SJSA1 (cell line): Measurements from ENCODE around the gene KRT81. TPM values are rescaled to one million over a fixed set of nuclear protein-coding genes. Genes with fewer than 3 reads are reported as not detected.
"Not testable (repeated sequence)": the region's sequence is repeated elsewhere in the genome, so short reads cannot be mapped to it uniquely, and the experiment has no call there.

Source experiments
- DNase-seq, 2 experiments: peaks; one replicate each; pipeline ENCODE4 v3.0.0-alpha.2; 2015 to 2020; ENCODE audit warnings: low spot score in 2 of 2, low read depth in 1 of 2
- H3K27ac ChIP-seq: fragments of 250-450 bp; sonication (Bioruptor Pico); 2 replicates; pipeline ENCODE4 v1.5.1; 2020; ENCODE audit warnings: mild to moderate bottlenecking, moderate library complexity
- H3K27me3 ChIP-seq: fragments of 250-450 bp; sonication (Bioruptor Pico); replicated peaks from 2 replicates; pipeline ENCODE4 v1.5.1; 2020; ENCODE audit warnings: mild to moderate bottlenecking, moderate library complexity
- H3K36me3 ChIP-seq: fragments of 250-450 bp; sonication (Bioruptor Pico); 2 replicates; pipeline ENCODE4 v1.5.1; 2020; ENCODE audit warnings: mild to moderate bottlenecking
- H3K4me1 ChIP-seq: fragments of 250-450 bp; sonication (Bioruptor Pico); replicated peaks from 2 replicates; pipeline ENCODE4 v1.6.1; 2021; ENCODE audit warnings: mild to moderate bottlenecking
- H3K4me3 ChIP-seq: fragments of 250-450 bp; sonication (Bioruptor Pico); 2 replicates; pipeline ENCODE4 v1.5.1; 2020; ENCODE audit warnings: mild to moderate bottlenecking
- H3K9me3 ChIP-seq: fragments of 250-450 bp; sonication (Bioruptor Pico); replicated peaks from 2 replicates; pipeline ENCODE4 v1.5.1; 2020; ENCODE audit warnings: mild to moderate bottlenecking
- total RNA-seq: library from RNA; depleted of rRNA; stranded (reverse); fragments of >200 nt; shearing (Covaris generic); gene quantifications from 2 replicates; pipeline ENCODE4 v1.2.3, GENCODE V29; 2014

The KRT81 gene
- total RNA-seq, 1 experiment from 2014 or later = 0.13 TPM

DNA sequence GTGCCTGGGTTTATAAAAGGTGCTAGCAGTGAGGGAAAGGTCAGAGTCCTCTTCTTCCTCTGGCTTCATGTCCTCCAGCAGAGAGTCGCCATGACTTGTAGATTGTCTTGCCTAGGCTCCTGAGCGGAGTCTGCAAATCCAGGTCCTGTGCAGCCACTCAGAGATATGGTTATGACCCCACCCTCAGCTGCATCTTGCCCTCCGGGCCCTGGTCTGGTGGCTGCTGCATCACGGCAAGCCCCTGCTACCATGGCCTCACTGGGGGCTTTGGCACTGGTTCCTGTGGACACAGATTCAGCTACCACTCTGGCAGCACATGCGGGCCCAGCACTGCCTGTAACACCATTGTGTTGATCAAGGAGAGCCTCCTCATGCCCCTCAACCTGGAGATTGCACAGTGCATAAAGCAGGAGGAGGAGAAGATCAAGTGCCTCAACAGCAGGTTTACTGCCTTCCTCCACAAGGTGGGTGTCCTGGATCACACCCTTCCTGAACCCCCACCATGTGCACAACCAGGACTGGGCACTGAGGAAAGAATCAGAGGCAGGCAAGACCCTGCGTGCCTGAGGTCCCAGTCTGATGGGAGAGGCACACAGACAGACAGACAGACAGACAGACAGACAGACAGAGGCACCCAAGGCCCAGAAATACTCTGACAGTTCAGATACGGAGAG, 27.4 kb downstream of the KRT81 start:
- H3K4me1 ChIP-seq = peaks cover 29% of the 10 kb centered on the region
- H3K4me3 ChIP-seq = no peak overlapping the region
- no peak for DNase-seq
- H3K27ac ChIP-seq = no peak overlapping the region
- H3K9me3 ChIP-seq = no peaks in the 10 kb centered on the region
- no peaks in the 10 kb centered on the region for H3K27me3 ChIP-seq
- no peaks in the 10 kb centered on the region for H3K36me3 ChIP-seq

DNA sequence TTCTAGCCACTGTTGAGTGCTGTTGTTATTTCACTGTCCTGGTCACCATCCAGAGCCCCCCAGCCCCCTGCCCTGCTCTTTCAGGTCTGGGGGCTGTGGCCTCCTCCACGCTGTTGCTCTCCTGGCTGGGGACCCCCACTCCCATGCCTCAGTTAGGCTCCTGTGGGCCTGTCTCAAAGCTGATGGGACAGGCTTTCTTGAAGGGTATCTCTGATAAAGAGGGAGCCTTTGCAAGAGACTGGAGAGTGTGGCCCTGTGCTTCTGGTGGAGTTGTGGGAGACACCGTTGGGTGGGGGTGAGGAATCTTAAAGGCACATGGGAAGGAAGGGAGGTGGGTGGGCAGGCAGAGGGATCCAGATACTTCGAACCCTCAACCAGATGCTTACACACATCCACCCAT, 29.0 kb downstream of the KRT81 start:
- no peak overlapping the region for H3K27ac ChIP-seq
- no peak for DNase-seq

GRCh38 chr12:52261208-52261484, 30.2 kb downstream of the KRT81 start:
- Histone ChIP-seq H3K27ac (no peak overlapping the region), H3K9me3 (no peaks in the 10 kb centered on the region), H3K36me3 (no peaks in the 10 kb centered on the region), H3K4me3 (no peak overlapping the region), H3K4me1 (peaks cover 29% of the 10 kb centered on the region), H3K27me3 (no peaks in the 10 kb centered on the region)
- no peak for DNase-seq

More for the DNA sequence above, 29.0 kb downstream of the KRT81 start:
- H3K4me1 ChIP-seq = peaks cover 29% of the 10 kb centered on the region
- H3K9me3 ChIP-seq = no peaks in the 10 kb centered on the region
- no peak overlapping the region for H3K4me3 ChIP-seq
- no peaks in the 10 kb centered on the region for H3K27me3 ChIP-seq
- H3K36me3 ChIP-seq = no peaks in the 10 kb centered on the region

DNA sequence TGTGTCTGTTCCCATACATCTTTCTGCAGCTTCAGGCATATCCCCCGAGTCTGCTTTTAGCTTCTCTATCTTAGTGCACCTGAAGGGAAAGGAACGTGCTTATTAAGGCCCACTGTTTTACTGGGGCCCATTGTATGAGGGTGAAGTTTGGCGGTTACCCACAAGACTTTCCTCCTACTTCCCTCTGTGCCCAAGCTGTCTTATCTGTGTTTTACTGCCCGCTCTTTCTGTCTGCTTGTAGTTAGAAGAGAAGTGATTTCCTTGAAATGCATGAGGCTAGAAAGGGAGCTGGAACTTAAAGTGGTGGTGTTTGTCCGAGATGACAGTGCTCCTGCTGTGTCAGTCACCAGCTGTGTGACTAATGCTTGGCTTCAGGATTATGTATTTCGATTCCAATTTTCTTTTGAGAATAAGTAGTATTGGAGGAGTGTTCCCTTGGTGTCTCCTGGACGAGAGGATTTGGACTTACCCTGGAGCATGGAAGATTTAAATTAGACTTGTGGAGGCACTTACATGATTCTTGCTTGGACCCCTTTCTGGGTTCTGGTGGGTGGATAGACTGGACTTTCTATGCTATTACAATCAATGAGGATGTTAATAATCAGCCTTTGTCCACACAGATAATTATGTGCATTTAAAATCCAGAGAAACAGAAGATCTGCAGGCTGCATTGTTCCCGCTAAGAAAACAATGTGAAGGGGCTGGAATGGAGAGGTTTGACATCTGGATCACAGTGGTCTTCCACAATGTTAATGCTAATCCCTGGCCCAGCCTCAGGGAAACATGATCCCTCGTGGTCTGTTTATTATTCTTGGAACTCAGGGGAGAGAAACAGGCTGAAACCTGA, 30.8 kb downstream of the KRT81 start:
- DNase-seq = peak in 1 of 2 experiments; percentile 66
- Histone ChIP-seq H3K4me1 (peaks cover 29% of the 10 kb centered on the region), H3K36me3 (no peaks in the 10 kb centered on the region), H3K9me3 (no peaks in the 10 kb centered on the region), H3K4me3 (no peak overlapping the region), H3K27ac (no peak overlapping the region), H3K27me3 (no peaks in the 10 kb centered on the region)

DNA sequence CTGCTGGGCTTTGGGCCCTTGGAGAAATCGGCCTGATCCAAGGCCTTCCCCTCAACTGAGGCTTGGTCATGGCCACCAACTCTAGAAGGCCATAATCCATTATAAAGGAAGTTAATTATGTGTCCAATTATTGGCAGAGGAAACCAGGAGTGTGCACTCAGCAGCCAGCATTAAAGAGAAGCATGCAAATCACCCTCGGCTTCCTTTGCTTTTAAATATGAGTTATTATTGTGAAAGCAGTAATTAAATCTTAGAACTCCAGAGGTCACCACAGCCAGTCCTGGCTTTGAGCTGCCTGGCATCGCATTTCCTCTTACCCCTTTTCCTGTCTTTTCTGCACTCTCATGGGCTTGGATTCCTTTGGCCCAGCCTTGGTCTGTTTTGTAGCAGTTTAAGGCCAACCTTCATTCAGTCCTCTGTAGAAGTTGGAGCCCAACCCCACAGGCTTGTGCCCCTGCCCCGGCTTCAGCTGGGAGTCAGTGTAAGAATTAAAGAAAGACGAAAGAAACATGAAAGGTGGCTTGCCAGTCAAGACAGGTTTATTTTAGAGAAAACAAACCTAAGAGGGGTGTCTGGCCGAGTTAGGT, 31.6 kb downstream of the KRT81 start:
- H3K27ac ChIP-seq = no peak overlapping the region
- no peak overlapping the region for H3K4me3 ChIP-seq
- DNase-seq = no peak
- H3K27me3 ChIP-seq = no peaks in the 10 kb centered on the region
- no peaks in the 10 kb centered on the region for H3K36me3 ChIP-seq
- H3K9me3 ChIP-seq = no peaks in the 10 kb centered on the region
- H3K4me1 ChIP-seq = peaks cover 29% of the 10 kb centered on the region

DNA sequence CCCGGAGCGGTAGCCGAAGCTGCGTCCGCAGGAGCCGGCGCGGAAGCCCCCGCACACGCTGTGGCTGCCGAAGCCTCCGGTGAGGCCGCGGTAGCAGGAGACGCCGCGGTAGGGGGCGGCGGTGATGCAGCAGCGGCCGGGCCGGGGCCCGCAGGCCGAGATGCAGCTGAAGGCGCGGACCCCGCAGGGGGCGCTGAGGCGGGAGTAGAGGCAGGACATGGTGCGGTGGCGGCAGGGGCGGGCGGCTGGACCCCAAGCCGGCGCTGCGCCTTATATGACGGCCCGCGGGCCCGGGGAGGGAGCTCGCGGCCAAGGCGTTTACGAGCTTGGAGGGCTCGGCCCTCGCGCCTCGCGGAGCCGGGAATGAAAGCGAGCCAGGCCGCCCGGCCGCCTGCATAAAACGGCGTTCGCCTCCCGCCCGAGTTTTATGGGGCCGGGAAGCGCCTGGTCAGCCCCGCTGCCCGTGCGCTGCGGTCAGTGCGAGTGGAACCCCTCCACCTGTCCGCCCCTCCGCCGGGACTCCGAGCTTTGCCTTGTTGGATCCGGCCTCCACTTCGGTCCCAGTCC, 32.9 kb downstream of the KRT81 start:
- Histone ChIP-seq H3K27ac (no peak overlapping the region), H3K4me1 (peaks cover 29% of the 10 kb centered on the region), H3K36me3 (no peaks in the 10 kb centered on the region), H3K27me3 (no peaks in the 10 kb centered on the region), H3K4me3 (no peak overlapping the region), H3K9me3 (no peaks in the 10 kb centered on the region)
- no peak for DNase-seq

- H3K4me1 ChIP-seq = peaks cover 28% of the 10 kb centered on the region
- DNase-seq, H3K27me3 ChIP-seq, H3K4me3 ChIP-seq, H3K36me3 ChIP-seq, H3K9me3 ChIP-seq, H3K27ac ChIP-seq: not testable (repeated sequence)
Measured at GRCh38 chr12:52257922-52258321, 33.4 kb downstream of the KRT81 start.

- Histone ChIP-seq H3K9me3 (no peaks in the 10 kb centered on the region), H3K4me1 (peaks cover 24% of the 10 kb centered on the region), H3K36me3 (no peaks in the 10 kb centered on the region), H3K27ac (no peak overlapping the region), H3K27me3 (no peaks in the 10 kb centered on the region), H3K4me3 (no peak overlapping the region)
- no peak for DNase-seq
Measured at GRCh38 chr12:52257074-52257551, 34.2 kb downstream of the KRT81 start.

- Histone ChIP-seq H3K4me1 (peaks cover 22% of the 10 kb centered on the region), H3K9me3 (no peaks in the 10 kb centered on the region), H3K27ac (no peak overlapping the region), H3K27me3 (no peaks in the 10 kb centered on the region), H3K4me3 (no peak overlapping the region), H3K36me3 (no peaks in the 10 kb centered on the region)
- DNase-seq = no peak
Measured at GRCh38 chr12:52256584-52256935, 34.8 kb downstream of the KRT81 start.

GRCh38 chr12:52255926-52256583, 35.3 kb downstream of the KRT81 start:
- H3K36me3 ChIP-seq = no peaks in the 10 kb centered on the region
- no peak for DNase-seq
- no peaks in the 10 kb centered on the region for H3K27me3 ChIP-seq
- no peak overlapping the region for H3K27ac ChIP-seq
- H3K9me3 ChIP-seq = no peaks in the 10 kb centered on the region
- H3K4me3 ChIP-seq = no peak overlapping the region
- peaks cover 17% of the 10 kb centered on the region for H3K4me1 ChIP-seq

GRCh38 chr12:52254965-52255751, 36.2 kb downstream of the KRT81 start:
- H3K4me3 ChIP-seq = no peak overlapping the region
- H3K27ac ChIP-seq = no peak overlapping the region
- H3K9me3 ChIP-seq = no peaks in the 10 kb centered on the region
- peaks cover 8% of the 10 kb centered on the region for H3K4me1 ChIP-seq
- no peaks in the 10 kb centered on the region for H3K27me3 ChIP-seq
- H3K36me3 ChIP-seq = no peaks in the 10 kb centered on the region
- no peak for DNase-seq

DNA sequence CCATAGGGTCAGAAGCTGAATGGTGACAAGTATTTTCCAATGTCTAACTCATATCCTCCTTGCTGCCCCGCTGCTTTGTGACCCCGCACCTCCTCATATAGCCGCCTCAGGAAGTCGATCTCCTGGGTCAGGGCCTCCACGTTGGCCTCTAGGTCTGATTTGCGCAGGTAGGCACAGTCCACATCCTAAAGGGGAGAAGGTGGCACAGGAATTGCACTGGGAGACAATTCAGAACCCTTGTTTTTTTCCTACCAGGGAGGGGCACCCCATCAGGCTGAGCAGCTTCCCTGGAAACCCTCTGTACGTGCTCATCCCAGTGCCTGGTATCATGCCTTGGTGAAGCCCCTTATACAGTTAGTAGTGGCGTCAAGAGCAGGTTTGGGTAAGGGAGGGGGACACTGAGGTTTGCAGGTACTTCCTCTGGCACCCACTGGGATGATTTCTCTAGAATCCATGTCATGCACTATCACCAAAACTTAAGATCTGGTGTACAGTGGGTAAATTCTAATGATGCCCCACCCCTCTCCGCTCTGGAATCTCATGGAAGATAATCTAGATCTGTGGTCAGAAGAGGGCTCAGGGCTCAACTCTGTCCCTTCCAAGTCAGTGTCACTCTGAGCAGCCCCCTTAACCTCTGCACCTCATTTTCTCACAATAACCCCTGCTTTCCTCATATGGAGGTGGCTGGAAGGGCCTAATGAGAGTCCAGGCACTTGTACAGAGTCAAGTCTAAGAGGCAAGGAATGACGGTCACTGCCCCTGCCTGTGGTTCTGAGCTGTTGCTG, 37.0 kb downstream of the KRT81 start:
- no peak overlapping the region for H3K4me3 ChIP-seq
- no peaks in the 10 kb centered on the region for H3K27me3 ChIP-seq
- no peak overlapping the region for H3K27ac ChIP-seq
- no peak for DNase-seq
- H3K36me3 ChIP-seq = no peaks in the 10 kb centered on the region
- peaks cover 1% of the 10 kb centered on the region for H3K4me1 ChIP-seq
- H3K9me3 ChIP-seq = no peaks in the 10 kb centered on the region
